Neural cell (in vitro differentiated cells): ENCODE measurements around the gene CENPV.

Experiments
- CTCF ChIP-seq: fragments of 450-650 bp; IDR thresholded peaks from 2 replicates; pipeline ENCODE4 v1.5.1; 2014; ENCODE audit warnings: antibody characterized with exemption, mild to moderate bottlenecking, moderate library complexity; ENCODE audit not compliant: poor library complexity, severe bottlenecking
- EP300 ChIP-seq: fragments of 450-650 bp; conservative IDR thresholded peaks from 2 replicates; pipeline ENCODE4 v1.6.1; 2014; ENCODE audit warnings: antibody characterized with exemption, mild to moderate bottlenecking, moderate library complexity; ENCODE audit not compliant: poor library complexity, severe bottlenecking
- RAD21 ChIP-seq: fragments of 450-650 bp; conservative IDR thresholded peaks from 2 replicates; pipeline ENCODE4 v1.6.1; 2014; ENCODE audit warnings: antibody characterized with exemption, mild to moderate bottlenecking, moderate library complexity
- TAF1 ChIP-seq: IDR thresholded peaks from 2 replicates; pipeline ENCODE4 v1.6.1; 2012; ENCODE audit warnings: low read depth

- no peak for TF ChIP-seq CTCF
- no peak for TF ChIP-seq EP300
- no peak for TF ChIP-seq TAF1
- TF ChIP-seq RAD21: no peak
These were observed 9.7 kb downstream of the CENPV start for GRCh38 chr17:16343569-16343968.
